ENCODE measurements around the gene BABAM2.

BABAM2 gene

DNA sequence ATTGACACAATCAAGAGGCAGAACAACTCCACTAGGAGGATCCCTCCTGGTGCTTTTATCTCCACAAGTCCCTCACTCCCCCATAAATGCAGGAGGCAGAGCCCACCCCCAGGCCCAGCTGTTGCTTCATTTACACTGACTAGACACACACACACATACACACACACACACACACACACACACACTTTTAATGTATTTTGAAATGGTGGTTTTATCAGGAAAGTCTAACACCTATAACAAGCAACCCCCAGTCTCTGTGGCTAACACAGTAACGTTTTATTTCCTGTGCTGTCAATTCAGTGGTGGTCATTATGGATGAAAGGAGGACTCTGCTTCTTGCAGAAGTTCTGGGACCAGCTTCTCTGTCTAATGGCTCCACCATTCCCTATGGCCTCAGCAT lies 376.8 kb downstream of the BABAM2 start:
- no peak for DNase-seq

- no peak for DNase-seq
Observed at GRCh38 chr2:28268386-28268785, 377.9 kb downstream of the BABAM2 start.

DNA sequence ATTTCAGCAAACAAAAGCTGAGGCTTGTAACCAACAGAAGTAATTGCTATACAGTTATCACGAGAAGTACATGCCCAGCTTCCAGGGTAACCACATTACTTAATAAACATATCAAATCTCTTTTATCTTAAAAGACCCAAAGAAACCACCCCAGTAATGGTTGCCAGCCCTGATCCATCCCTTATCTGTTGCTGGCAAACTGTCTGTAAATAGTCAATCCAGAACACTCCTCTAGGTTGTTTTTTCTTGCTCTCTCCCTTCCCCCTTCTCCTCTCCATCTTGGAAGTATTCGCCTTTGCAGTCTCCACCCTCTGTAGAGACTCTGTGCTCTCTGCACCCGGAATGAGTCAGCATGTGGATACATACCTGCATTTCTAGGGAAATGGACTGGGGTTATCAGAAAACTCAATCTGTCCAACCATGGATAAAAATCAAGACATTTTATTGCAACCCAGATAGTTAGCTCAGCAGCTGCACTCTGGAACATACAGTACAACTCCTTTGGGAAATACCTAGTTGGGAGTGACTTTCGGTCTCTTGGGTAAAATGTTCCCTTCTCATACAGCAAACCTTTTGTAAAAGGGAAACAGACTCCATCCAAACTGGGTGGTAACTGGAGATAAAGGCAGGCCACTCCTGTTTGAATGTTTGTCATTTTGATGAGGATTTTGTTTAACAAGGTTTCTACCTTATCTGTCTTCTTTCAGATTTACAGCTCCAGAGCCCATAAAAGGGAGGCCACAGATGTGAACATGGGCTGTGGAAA lies 378.7 kb downstream of the BABAM2 start:
- DNase-seq, result no peak

- DNase-seq, result no peak
Observed at GRCh38 chr2:28270456-28271152, 380.1 kb downstream of the BABAM2 start.

DNA sequence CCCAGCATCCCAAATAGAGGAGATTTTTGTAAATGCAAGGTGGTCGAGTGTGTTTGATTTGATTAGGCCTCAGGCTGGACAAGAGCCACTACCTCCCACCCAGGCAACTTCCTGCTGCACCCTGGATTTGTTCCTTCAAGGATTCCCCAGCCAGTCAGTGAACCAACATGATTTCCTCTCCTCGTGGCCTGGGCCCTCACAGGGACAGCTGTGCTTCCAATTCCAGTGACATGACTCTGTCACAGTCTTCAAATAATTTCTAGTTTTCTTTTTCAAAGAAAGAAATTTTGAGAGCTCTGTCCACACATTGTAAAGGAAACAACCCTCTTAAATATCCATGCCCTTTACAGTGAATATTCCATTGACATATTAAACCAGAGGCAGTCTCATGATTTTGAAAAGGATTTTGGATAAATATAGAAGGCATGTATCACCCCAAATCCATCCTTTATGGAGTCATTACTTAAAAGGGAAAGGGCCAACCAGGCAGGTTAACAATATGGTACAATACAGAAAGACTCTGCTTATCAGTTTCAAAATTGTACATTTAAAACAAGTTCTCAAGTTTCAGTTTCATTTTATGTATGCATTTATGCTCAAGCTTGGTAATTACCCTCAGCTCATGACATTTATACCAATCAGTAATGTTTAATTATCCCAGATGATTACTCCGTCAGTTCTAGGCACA lies 380.8 kb downstream of the BABAM2 start:
- DNase-seq, result no peak

DNA sequence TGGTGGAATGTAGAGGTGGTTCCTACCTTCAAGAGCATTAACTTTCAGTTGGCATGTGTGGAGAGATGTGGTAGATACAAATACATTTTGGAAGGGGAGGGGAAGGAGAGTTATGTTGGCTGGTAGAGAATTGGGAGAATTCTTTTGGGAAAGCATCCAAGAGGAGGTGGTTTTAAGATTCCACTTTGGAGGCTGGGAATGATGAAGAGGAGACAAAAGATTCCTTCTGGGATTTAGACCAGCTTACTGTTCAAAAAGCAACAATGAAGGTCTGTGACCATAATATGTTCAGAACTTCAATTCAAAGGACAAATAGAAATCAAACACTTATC lies 381.4 kb downstream of the BABAM2 start:
- no peak for DNase-seq

DNA sequence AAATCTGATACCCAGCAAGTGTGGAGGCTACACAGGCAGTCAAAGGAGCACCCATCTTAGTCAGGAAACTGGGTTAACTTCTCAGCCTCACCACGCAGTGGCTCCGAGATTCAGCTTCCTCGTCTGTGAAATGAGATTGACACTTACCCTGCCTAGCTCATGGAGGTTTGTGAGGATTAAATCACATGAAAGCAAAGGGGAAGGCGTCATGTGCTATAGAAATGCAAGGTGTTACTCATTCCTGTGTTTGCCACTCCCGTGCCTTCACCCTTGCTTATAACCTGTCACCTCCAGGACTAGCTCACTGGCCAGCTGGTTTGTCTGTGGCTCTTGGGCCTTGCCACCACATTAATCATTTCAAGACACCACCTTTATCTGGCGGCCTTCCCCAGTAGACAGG lies 383.2 kb downstream of the BABAM2 start:
- DNase-seq, result no peak

DNA sequence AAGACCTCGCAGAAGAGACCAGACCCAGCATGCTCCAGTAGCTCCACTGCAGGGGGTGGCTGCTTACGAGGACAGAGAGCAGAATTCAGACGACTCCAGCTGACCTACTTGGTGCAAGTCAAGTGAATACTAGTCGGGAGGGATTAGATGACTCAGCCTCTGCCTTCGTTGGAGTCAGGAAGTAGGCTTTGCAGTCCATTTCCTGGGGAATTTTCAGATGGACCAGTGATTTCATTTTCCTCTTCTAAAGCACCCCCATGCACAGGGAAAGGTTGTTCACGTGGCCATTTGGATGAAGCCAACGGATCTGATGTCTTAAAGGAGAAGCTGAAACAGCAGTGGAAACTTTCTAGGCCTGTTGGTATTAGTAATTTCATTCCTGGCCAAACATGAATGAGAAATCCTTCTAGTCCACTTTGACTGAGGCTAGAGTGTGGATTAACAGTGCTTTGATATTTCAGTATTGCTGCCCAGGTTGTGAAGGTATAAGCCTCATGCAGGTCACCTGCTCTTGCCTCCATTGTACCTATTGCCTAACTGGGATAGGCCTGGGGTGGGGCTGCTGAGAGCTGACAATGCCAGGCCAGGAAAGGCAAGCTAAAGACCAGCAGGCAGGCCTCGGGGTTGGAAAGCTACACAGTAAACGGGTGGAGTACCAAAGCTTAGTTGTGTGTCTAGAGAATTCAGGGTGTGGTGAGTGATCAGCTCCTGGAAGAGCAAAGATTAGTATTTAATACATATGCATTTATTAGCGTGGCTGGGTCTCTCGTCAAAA lies 384.6 kb downstream of the BABAM2 start:
- DNase-seq, result no peak

DNA sequence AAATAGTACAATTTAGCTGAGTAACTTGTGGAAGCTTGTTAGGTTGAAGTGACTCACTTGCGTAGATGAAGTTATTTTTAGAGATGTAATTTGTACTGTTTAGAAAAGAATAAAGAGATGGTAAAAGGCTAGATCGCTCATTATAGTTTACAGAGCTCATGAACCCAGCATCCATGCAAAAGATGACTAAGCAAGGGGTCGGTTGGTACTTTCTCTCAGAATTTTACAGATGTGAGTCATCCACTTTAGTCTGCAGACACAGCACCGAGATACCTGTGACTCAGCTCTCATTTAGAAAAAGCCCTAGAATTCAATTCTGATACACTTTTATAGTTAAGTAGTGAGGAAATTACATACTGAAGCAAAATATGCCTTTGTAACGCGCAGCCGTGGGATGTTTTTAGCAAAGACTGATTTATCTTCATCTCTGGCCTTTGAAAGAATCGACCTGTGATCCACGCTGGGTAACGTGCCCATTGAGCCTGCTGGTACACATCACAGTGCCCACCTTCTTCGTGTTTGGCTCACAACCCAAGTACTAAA lies 385.6 kb downstream of the BABAM2 start:
- DNase-seq, result peak; percentile 29

- no peak for DNase-seq
Observed at GRCh38 chr2:28276807-28277206, 386.3 kb downstream of the BABAM2 start.

- DNase-seq, result no peak
Observed at GRCh38 chr2:28277466-28277865, 386.9 kb downstream of the BABAM2 start.

- no peak for DNase-seq
Observed at GRCh38 chr2:28279371-28279770, 388.8 kb downstream of the BABAM2 start.

DNA sequence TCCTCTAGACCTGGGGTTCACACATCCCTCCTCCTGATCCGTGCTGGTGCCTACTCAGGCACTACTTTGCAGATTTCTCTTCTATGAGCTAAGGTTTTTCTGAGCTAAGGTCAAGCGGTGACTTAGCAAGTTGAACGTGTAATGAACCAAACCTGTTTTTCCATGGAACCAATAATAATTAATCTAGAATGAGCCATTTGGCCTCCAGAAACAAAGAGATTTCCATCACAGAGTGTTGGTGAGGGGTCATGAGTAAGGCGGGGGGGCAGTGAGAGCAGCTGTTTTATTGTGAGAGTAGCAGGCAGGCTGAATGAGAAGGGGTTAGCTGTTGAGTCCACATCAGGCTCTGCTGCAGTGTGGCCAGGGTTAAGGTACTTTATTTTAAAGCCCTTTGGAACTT lies 390.1 kb downstream of the BABAM2 start:
- DNase-seq, result no peak

DNA sequence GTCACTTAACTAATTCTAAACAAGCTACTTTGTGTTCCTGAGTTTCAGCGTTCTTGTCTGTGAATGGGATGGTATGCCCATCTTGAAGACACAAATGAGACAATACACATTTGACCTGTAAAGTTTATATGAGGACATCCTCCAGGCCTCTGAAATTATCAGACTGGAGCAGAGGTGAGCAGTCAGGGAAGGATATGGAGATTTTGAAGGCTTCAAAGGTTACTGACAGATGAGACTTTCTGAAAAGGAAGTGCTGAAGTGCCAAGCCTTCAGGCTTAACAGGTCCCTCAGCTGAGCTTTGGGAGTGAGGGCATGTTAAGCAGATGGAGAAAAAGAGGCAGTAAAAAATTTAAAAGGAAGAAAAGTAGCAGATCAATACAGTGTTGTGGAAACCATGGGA lies 391.2 kb downstream of the BABAM2 start:
- no peak for DNase-seq

DNA sequence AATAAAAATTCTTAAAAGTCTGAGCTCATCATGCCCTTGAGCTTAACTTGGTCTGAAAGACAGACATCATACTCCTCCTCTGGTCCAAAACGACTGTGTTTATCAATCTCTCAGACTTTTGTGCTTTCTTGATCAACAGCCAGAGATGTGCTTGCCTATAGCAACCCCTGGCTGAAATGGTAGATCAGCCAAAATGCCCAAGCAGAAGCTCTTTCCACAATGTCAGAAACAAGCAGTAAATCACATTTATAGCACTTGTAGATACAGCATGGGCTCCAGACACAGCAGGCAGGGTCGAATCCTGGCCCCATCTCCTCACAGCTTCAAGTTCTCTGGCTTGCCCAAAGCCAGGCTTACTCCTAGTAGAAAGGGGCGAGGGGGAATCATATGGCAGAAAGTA lies 391.7 kb downstream of the BABAM2 start:
- DNase-seq, result no peak

DNA sequence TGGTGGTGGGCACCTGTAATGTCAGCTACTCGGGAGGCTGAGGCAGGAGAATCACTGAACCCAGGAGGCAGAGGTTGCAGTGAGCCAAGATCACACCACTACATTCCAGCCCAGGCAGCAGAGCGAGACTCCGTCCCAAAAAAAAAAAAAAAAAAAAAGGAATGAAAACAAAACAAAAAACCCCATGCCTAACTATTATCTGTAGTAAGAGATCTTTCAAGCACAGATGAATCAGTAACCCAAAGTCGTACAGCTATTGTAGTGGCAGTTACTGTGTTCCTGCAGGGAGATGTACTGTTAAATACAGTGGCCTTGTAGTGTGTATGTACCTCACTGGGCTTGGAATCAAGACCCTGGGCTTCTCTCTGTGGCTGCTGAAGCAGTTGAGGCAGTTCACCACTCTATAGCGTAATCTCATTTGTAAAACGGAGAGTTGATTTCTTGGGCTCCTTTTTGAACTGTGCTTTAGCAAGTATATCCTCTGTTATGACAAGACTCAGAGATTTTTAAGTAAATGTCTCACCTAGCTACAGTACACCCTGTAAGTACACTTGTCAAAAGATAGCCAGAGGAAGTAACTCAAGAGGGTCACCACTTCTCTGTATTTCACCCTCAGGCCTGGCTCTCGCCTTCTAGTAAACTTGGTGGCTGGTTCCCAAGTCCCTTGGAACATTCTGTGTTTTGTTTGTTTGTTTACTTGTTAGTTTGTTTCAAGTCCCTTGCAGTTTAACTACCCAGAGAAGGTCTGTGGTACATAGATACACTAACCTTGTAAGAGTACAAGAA lies 392.5 kb downstream of the BABAM2 start:
- no peak for DNase-seq

GRCh38 chr2:28283861-28284260 lies 393.3 kb downstream of the BABAM2 start:
- DNase-seq, result no peak

GRCh38 chr2:28286678-28287077 lies 396.1 kb downstream of the BABAM2 start:
- DNase-seq, result no peak

GRCh38 chr2:28287256-28287915 lies 396.9 kb downstream of the BABAM2 start:
- no peak for DNase-seq

DNA sequence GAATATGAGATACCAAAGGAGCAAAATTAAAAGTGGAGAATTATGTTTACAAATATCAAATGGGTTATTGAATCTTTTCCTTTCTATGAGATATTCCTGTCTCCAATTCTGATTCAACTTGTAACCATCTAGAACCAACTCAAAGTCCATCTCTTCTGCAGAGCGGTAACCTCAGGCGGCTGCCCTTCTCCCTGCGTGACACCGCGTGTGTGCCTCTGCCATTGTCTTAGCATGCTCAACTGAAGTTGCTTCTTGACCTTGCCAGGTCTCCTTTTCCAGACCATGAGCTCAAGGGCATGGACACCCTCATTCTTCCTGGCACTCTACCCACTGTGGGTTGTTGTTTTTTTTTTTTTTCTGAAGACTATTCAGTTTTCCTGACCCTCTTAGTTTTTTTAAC lies 398.1 kb downstream of the BABAM2 start:
- no peak for DNase-seq

GRCh38 chr2:28291811-28292440 lies 401.4 kb downstream of the BABAM2 start:
- no peak for DNase-seq
